ENCODE measurements around the gene MACROH2A1.

MACROH2A1 gene

DNA sequence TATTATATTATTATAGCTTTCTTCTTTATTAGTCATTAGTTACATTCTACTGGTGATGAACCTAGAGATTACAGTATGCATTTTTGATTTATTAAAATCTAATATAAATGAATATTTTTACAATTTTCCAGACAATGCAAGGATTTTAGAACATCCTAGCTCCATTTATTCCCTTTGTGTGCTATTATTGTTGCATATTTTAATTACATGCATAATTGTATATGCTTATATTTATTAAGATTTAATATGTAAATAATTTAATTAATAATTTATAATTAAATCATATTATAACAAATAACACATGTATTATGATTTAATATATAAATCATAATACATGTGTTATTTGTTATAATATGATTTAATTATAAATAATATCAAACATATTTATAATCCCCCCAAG is 23.4 kb upstream of the MACROH2A1 start:
- H3K4me3 ChIP-seq (ENCODE audit: control insufficient read depth, low read depth, low read length), result no peak overlapping the region
- no peak for DNase-seq (ENCODE audit: low read depth)
- TF ChIP-seq, protein P1, sequence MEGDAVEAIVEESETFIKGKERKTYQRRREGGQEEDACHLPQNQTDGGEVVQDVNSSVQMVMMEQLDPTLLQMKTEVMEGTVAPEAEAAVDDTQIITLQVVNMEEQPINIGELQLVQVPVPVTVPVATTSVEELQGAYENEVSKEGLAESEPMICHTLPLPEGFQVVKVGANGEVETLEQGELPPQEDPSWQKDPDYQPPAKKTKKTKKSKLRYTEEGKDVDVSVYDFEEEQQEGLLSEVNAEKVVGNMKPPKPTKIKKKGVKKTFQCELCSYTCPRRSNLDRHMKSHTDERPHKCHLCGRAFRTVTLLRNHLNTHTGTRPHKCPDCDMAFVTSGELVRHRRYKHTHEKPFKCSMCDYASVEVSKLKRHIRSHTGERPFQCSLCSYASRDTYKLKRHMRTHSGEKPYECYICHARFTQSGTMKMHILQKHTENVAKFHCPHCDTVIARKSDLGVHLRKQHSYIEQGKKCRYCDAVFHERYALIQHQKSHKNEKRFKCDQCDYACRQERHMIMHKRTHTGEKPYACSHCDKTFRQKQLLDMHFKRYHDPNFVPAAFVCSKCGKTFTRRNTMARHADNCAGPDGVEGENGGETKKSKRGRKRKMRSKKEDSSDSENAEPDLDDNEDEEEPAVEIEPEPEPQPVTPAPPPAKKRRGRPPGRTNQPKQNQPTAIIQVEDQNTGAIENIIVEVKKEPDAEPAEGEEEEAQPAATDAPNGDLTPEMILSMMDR (IDR thresholded peaks at IDR 0.05; ENCODE audit: control insufficient read depth, insufficient read depth, low read depth, low read length, missing control alignments), result no peak

DNA sequence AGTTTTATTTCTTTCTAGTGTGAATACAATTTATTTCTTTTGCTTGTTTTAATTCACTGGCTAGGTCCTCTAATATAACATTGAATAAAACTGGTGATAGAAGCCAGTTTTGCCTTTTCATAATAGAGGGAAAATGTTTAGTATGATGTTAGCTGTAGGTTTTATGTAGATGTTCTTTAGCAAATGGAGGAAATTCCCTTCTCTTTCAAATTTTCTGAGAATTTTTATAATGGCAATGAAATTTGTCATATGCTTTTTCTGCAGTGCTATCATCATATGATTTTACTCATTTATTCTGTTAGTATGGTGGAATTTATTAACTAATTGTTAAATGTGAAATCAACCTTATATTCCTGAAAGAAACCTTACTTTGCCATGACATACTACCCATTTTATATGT is 18.1 kb upstream of the MACROH2A1 start:
- TF ChIP-seq, protein P1 (IDR thresholded peaks at IDR 0.05; ENCODE audit: control insufficient read depth, insufficient read depth, low read depth, low read length, missing control alignments), result no peak
- DNase-seq (ENCODE audit: low read depth), result no peak

DNA sequence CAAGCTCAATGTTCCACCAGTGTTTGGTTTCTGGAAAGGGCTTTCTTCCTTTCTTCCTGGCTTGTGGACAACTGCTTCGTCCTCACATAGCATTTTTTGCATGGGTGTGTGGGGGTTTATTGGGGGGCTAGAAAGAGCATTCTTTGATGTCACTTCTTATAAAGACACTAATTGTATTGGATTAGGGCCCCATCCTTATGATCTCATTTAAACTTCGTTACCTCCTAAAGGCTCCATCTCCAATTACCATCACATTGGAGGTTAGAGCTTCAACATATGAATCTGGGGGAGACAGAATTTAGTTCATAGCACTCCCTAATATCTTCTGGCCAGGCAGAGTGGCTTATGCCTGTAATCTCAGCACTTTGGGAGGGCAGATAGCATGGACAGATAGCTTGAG is 6.1 kb upstream of the MACROH2A1 start:
- TF ChIP-seq, protein P1 (IDR thresholded peaks at IDR 0.05; ENCODE audit: control insufficient read depth, insufficient read depth, low read depth, low read length, missing control alignments), result no peak
- no peak overlapping the region for H3K4me3 ChIP-seq (ENCODE audit: control insufficient read depth, low read depth, low read length)

More for the DNA sequence above, 18.1 kb upstream of the MACROH2A1 start:
- H3K4me3 ChIP-seq (ENCODE audit: control insufficient read depth, low read depth, low read length), result no peak overlapping the region

DNA sequence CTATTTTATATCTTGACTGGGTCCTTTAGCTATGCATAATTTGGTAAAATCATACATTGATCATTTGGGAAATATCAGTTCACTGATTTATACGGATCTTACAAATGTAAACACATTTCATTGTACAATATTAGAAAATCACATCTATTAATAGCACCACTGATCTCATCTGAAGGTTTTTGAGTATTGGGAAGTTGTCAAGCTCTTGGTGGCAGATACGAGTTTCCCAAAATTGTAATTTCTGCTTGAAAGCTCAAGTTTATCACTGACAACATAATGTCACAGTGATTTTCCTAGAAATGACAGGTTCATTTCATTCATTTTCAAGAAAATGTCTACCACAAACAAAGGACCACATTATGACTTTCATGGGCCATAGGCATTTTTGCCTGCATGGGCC is 3.0 kb upstream of the MACROH2A1 start:
- H3K4me3 ChIP-seq (ENCODE audit: control insufficient read depth, low read depth, low read length), result no peak overlapping the region
- no peak for DNase-seq (ENCODE audit: low read depth)

More for the DNA sequence above, 6.1 kb upstream of the MACROH2A1 start:
- DNase-seq (ENCODE audit: low read depth), result no peak

DNA sequence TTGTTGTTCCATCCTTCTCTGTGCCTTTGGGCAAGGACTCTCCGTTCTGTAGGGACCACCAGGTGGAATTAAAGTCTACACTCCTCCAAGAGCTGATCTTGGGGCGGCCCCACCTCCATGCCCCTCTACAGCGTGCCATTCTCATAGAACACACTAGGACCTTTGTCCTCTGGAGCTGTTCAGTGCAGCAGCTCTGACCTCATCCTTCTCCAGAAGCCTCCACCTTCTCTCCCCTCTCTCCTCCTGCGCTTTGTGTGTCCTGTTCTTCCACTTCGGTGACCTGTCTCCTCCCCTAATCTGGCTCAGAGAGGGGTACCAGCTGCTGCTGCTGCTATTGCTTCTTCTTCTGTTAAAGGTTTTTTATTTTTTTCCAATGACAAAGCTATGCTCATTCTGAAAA is 1.8 kb upstream of the MACROH2A1 start:
- DNase-seq (ENCODE audit: low read depth), result no peak
- H3K4me3 ChIP-seq (ENCODE audit: control insufficient read depth, low read depth, low read length), result no peak overlapping the region
- TF ChIP-seq, protein P1 (IDR thresholded peaks at IDR 0.05; ENCODE audit: control insufficient read depth, insufficient read depth, low read depth, low read length, missing control alignments), result no peak

More for the DNA sequence above, 3.0 kb upstream of the MACROH2A1 start:
- TF ChIP-seq, protein P1 (IDR thresholded peaks at IDR 0.05; ENCODE audit: control insufficient read depth, insufficient read depth, low read depth, low read length, missing control alignments), result no peak

DNA sequence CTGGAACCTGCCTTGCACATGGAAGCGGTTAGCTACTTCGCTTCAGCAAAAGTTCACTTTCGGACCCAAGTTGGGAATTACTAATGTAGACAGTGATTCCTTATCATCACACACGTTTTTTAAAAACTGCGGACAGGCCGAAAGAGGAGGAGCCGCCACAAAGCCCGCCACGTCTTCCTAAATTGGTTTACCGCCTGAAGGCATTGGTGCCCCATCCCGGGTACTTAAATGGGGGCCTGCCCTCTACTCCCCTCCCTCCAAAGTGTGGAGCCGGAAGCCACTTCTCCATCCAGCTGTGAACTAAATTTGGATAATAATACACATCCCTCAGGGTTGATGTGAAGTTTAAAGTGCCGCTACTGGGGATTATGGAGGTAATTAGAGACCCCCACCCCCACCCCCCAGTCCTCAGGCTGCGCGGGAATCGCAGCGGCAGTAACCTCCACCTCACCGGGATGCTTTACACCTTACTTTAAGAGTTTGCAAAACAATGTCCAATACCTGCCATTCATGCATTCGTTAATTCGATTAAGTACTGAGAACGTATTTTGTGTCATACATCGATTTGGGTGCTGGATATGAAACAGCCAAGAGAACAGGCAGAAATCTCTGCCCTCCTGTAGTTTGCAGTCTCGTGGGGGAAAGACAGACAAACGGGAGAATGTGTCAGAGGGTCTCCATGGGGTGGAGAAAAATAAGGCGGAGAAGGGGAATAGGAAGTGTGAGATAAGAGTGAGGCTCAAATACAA is 937 bp upstream of the MACROH2A1 start:
- H3K4me3 ChIP-seq (ENCODE audit: control insufficient read depth, low read depth, low read length), result peak overlapping the region; percentile 77
- DNase-seq (ENCODE audit: low read depth), result no peak
- TF ChIP-seq, protein P1 (IDR thresholded peaks at IDR 0.05; ENCODE audit: control insufficient read depth, insufficient read depth, low read depth, low read length, missing control alignments), result no peak

Measured in AG09309 (cell line).